GM23338 (cell line): ENCODE results near the gene XPNPEP3. TPM values are rescaled to one million over a fixed set of nuclear protein-coding genes. Genes with fewer than 3 reads are reported as not detected.

ENCODE experiments used
- ATAC-seq: fragments of 200-7000 bp; cut with Tn5 transposase; 3 replicates; pipeline ENCODE4 v1.9.1; 2020
- DNase-seq: peaks from one replicate; pipeline ENCODE4 v3.0.0-alpha.2; 2015; ENCODE audit warnings: low spot score
- H2AFZ ChIP-seq: fragments of 200-600 bp; sonication (generic); 2 replicates; pipeline ENCODE4 v1.8.0; 2016; ENCODE audit warnings: antibody characterized with exemption, mild to moderate bottlenecking, moderate library complexity
- H3F3A ChIP-seq: fragments of 200-600 bp; sonication (generic); replicated peaks from 2 replicates; pipeline ENCODE4 v1.8.0; 2017; ENCODE audit warnings: antibody characterized with exemption, mixed run types, low read depth
- H3K27ac ChIP-seq: fragments of 200-600 bp; sonication (generic); 2 replicates; pipeline ENCODE4 v1.6.1; 2016; ENCODE audit warnings: low read depth
- H3K27me3 ChIP-seq: fragments of 200-600 bp; sonication (generic); 2 replicates; pipeline ENCODE4 v1.8.0; 2016; ENCODE audit warnings: mild to moderate bottlenecking, mixed run types, moderate library complexity; ENCODE audit not compliant: insufficient read depth
- H3K36me3 ChIP-seq: fragments of 200-600 bp; sonication (generic); 2 replicates; pipeline ENCODE4 v1.8.0; 2016; ENCODE audit warnings: mild to moderate bottlenecking; ENCODE audit not compliant: insufficient read depth
- H3K4me1 ChIP-seq: fragments of 200-600 bp; sonication (generic); 2 replicates; pipeline ENCODE4 v1.8.0; 2016; ENCODE audit warnings: mild to moderate bottlenecking, moderate library complexity; ENCODE audit not compliant: insufficient read depth
- H3K4me2 ChIP-seq: fragments of 200-600 bp; sonication (generic); 2 replicates; pipeline ENCODE4 v1.7.1; 2017; ENCODE audit warnings: mixed run types
- H3K4me3 ChIP-seq: fragments of 200-600 bp; sonication (generic); 2 replicates; pipeline ENCODE4 v1.6.1; 2016; ENCODE audit warnings: mixed run types
- H3K79me2 ChIP-seq: fragments of 200-600 bp; sonication (generic); replicated peaks from 2 replicates; pipeline ENCODE4 v1.8.0; 2017; ENCODE audit warnings: mild to moderate bottlenecking; ENCODE audit not compliant: insufficient read depth
- H3K9me2 ChIP-seq: fragments of 200-600 bp; sonication (generic); 2 replicates; pipeline ENCODE4 v1.8.0; 2017; ENCODE audit not compliant: insufficient read depth
- H4K20me1 ChIP-seq: fragments of 200-600 bp; sonication (generic); replicated peaks from 2 replicates; pipeline ENCODE4 v1.8.0; 2017; ENCODE audit warnings: mild to moderate bottlenecking; ENCODE audit not compliant: insufficient read depth
- H3K27ac Mint-ChIP-seq: 2 replicates; pipeline ENCODE4 v1.8.0; 2020; ENCODE audit warnings: inconsistent platforms, mild to moderate bottlenecking, moderate library complexity, mixed read lengths
- H3K27me3 Mint-ChIP-seq: 3 replicates; pipeline ENCODE4 v1.8.0; 2022; ENCODE audit warnings: low read depth, mild to moderate bottlenecking, moderate library complexity, mixed read lengths, inconsistent platforms; ENCODE audit not compliant: insufficient read depth, poor library complexity
- H3K36me3 Mint-ChIP-seq: 3 replicates; pipeline ENCODE4 v1.8.0; 2021; ENCODE audit warnings: low read depth, mild to moderate bottlenecking, inconsistent platforms, moderate library complexity, mixed read lengths
- H3K4me1 Mint-ChIP-seq: 3 replicates; pipeline ENCODE4 v1.8.0; 2020; ENCODE audit warnings: mild to moderate bottlenecking, inconsistent platforms, mixed read lengths
- H3K4me3 Mint-ChIP-seq: 3 replicates; pipeline ENCODE4 v1.8.0; 2021; ENCODE audit warnings: moderate library complexity, mild to moderate bottlenecking, inconsistent platforms, mixed read lengths
- H3K9me3 Mint-ChIP-seq: 3 replicates; pipeline ENCODE4 v1.8.0; 2020; ENCODE audit warnings: moderate library complexity, mild to moderate bottlenecking, inconsistent platforms, mixed read lengths
- CREB1 ChIP-seq: fragments of 250-450 bp; sonication (Bioruptor Pico); IDR thresholded peaks from 2 replicates; pipeline ENCODE4 v1.5.0; 2020; ENCODE audit warnings: low read depth, mild to moderate bottlenecking, moderate library complexity
- ETS1 ChIP-seq: IDR thresholded peaks from 2 replicates; pipeline ENCODE4 v1.6.1; 2016; ENCODE audit warnings: antibody characterized with exemption
- EZH2 ChIP-seq: fragments of 200-600 bp; sonication (generic); IDR thresholded peaks from one replicate; pipeline ENCODE4 v1.8.0; 2017; ENCODE audit warnings: antibody characterized with exemption, mild to moderate bottlenecking, low read depth; ENCODE audit not compliant: unreplicated experiment
- EZH2phosphoT487 ChIP-seq: fragments of 200-600 bp; sonication (generic); IDR thresholded peaks from one replicate; pipeline ENCODE4 v1.8.1; 2018; ENCODE audit warnings: antibody characterized with exemption; ENCODE audit not compliant: unreplicated experiment
- JUNB ChIP-seq: IDR thresholded peaks from one replicate; pipeline ENCODE4 v1.6.1; 2016; ENCODE audit warnings: antibody characterized with exemption; ENCODE audit not compliant: unreplicated experiment
- NANOG ChIP-seq: IDR thresholded peaks from 2 replicates; pipeline ENCODE4 v1.6.1; 2016; ENCODE audit warnings: antibody characterized with exemption, borderline replicate concordance
- POLR2AphosphoS5 ChIP-seq: IDR thresholded peaks from 2 replicates; pipeline ENCODE4 v1.6.1; 2016; ENCODE audit warnings: antibody characterized with exemption, low read depth
- STAT1 ChIP-seq: IDR thresholded peaks from one replicate; pipeline ENCODE4 v1.6.1; 2016; ENCODE audit warnings: antibody characterized with exemption; ENCODE audit not compliant: unreplicated experiment
- ZNF114 ChIP-seq: fragments of 250-450 bp; sonication (Bioruptor Pico); IDR thresholded peaks from 2 replicates; pipeline ENCODE4 v1.5.0; 2020; ENCODE audit warnings: mild to moderate bottlenecking, moderate library complexity
- ZNF331 ChIP-seq: fragments of 250-450 bp; sonication (Bioruptor Pico); IDR thresholded peaks from 2 replicates; pipeline ENCODE4 v1.5.0; 2020; ENCODE audit warnings: low read depth, mild to moderate bottlenecking, moderate library complexity
- polyA plus RNA-seq: library from polyadenylated mRNA; unstranded; fragments of >200 nt; fragmentation: Nextera tagmentation; extraction: Ambion mirVana; gene quantifications from 2 replicates; pipeline ENCODE4 v1.2.1, GENCODE V29; 2016
- total RNA-seq: library from RNA; depleted of rRNA; stranded (reverse); fragments of >200 nt; shearing (Covaris generic); gene quantifications from 2 replicates; pipeline ENCODE4 v1.2.3, GENCODE V29; 2014
- TF ChIP-seq, protein P1 (sequence below): fragments of 250-450 bp; sonication (Bioruptor Pico); IDR thresholded peaks from 2 replicates; pipeline ENCODE4 v1.5.0; 2020; ENCODE audit warnings: mild to moderate bottlenecking, moderate library complexity
- TF ChIP-seq, protein P2 (sequence below): IDR thresholded peaks from one replicate; pipeline ENCODE4 v1.6.1; 2018; ENCODE audit warnings: antibody characterized with exemption; ENCODE audit not compliant: unreplicated experiment

The XPNPEP3 gene
- total and polyA plus RNA-seq, 2 experiments from 2014 or later = 11.6 to 19.5 TPM

- H3K4me1 ChIP-seq = no peaks in the 10 kb centered on the region
- Mint-ChIP-seq H3K27me3 (peaks cover 3% of the 10 kb centered on the region), H3K27ac (no peak overlapping the region), H3K4me1 (no peaks in the 10 kb centered on the region), H3K36me3 (no peaks in the 10 kb centered on the region; the same call in 2 of the 3 replicates), H3K9me3 (no peaks in the 10 kb centered on the region), H3K4me3 (no peak overlapping the region)
- no peak overlapping the region for H3K4me2 ChIP-seq
- no peaks in the 10 kb centered on the region for H4K20me1 ChIP-seq
- no peak overlapping the region for H3K4me3 ChIP-seq
- no peaks in the 10 kb centered on the region for H3K36me3 ChIP-seq
- no peaks in the 10 kb centered on the region for H3F3A ChIP-seq
- TF ChIP-seq EZH2 (no peak), CREB1 (CRISPR knock-in tag) (no peak)
- DNase-seq (no peak), ATAC-seq (no peak)
- H3K27ac ChIP-seq = no peak overlapping the region
- H3K79me2 ChIP-seq = no peaks in the 10 kb centered on the region
- no peaks in the 10 kb centered on the region for H3K9me2 ChIP-seq
- no peak overlapping the region for H2AFZ ChIP-seq
- no peaks in the 10 kb centered on the region for H3K27me3 ChIP-seq
Observed at GRCh38 chr22:40932396-40932795, 75.4 kb downstream of the XPNPEP3 start.

- no peak for DNase-seq
- no peaks in the 10 kb centered on the region for H3F3A ChIP-seq
- H3K4me3 Mint-ChIP-seq = no peak overlapping the region
- ATAC-seq = no peak
- H3K4me1 ChIP-seq = no peaks in the 10 kb centered on the region
- no peaks in the 10 kb centered on the region for H3K79me2 ChIP-seq
- no peak overlapping the region for H3K4me2 ChIP-seq
- H3K36me3 ChIP-seq = no peaks in the 10 kb centered on the region
- H3K27me3 ChIP-seq = no peaks in the 10 kb centered on the region
- H3K9me3 Mint-ChIP-seq = no peaks in the 10 kb centered on the region
- H3K27ac ChIP-seq = no peak overlapping the region
- no peaks in the 10 kb centered on the region for H4K20me1 ChIP-seq
- no peaks in the 10 kb centered on the region for H3K36me3 Mint-ChIP-seq
- H3K27me3 Mint-ChIP-seq = peaks cover 2% of the 10 kb centered on the region
- H3K4me1 Mint-ChIP-seq = no peaks in the 10 kb centered on the region
- no peak overlapping the region for H3K4me3 ChIP-seq
- H3K27ac Mint-ChIP-seq = no peak overlapping the region
- H3K9me2 ChIP-seq = no peaks in the 10 kb centered on the region
- no peak overlapping the region for H2AFZ ChIP-seq
- TF ChIP-seq, protein P1, sequence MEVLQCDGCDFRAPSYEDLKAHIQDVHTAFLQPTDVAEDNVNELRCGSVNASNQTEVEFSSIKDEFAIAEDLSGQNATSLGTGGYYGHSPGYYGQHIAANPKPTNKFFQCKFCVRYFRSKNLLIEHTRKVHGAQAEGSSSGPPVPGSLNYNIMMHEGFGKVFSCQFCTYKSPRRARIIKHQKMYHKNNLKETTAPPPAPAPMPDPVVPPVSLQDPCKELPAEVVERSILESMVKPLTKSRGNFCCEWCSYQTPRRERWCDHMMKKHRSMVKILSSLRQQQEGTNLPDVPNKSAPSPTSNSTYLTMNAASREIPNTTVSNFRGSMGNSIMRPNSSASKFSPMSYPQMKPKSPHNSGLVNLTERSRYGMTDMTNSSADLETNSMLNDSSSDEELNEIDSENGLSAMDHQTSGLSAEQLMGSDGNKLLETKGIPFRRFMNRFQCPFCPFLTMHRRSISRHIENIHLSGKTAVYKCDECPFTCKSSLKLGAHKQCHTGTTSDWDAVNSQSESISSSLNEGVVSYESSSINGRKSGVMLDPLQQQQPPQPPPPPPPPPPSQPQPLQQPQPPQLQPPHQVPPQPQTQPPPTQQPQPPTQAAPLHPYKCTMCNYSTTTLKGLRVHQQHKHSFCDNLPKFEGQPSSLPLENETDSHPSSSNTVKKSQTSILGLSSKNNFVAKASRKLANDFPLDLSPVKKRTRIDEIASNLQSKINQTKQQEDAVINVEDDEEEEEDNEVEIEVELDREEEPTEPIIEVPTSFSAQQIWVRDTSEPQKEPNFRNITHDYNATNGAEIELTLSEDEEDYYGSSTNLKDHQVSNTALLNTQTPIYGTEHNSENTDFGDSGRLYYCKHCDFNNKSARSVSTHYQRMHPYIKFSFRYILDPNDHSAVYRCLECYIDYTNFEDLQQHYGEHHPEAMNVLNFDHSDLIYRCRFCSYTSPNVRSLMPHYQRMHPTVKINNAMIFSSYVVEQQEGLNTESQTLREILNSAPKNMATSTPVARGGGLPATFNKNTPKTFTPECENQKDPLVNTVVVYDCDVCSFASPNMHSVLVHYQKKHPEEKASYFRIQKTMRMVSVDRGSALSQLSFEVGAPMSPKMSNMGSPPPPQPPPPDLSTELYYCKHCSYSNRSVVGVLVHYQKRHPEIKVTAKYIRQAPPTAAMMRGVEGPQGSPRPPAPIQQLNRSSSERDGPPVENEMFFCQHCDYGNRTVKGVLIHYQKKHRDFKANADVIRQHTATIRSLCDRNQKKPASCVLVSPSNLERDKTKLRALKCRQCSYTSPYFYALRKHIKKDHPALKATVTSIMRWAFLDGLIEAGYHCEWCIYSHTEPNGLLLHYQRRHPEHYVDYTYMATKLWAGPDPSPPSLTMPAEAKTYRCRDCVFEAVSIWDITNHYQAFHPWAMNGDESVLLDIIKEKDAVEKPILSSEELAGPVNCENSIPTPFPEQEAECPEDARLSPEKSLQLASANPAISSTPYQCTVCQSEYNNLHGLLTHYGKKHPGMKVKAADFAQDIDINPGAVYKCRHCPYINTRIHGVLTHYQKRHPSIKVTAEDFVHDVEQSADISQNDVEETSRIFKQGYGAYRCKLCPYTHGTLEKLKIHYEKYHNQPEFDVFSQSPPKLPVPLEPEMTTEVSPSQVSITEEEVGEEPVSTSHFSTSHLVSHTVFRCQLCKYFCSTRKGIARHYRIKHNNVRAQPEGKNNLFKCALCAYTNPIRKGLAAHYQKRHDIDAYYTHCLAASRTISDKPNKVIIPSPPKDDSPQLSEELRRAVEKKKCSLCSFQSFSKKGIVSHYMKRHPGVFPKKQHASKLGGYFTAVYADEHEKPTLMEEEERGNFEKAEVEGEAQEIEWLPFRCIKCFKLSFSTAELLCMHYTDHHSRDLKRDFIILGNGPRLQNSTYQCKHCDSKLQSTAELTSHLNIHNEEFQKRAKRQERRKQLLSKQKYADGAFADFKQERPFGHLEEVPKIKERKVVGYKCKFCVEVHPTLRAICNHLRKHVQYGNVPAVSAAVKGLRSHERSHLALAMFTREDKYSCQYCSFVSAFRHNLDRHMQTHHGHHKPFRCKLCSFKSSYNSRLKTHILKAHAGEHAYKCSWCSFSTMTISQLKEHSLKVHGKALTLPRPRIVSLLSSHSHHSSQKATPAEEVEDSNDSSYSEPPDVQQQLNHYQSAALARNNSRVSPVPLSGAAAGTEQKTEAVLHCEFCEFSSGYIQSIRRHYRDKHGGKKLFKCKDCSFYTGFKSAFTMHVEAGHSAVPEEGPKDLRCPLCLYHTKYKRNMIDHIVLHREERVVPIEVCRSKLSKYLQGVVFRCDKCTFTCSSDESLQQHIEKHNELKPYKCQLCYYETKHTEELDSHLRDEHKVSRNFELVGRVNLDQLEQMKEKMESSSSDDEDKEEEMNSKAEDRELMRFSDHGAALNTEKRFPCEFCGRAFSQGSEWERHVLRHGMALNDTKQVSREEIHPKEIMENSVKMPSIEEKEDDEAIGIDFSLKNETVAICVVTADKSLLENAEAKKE (CRISPR knock-in tag) = no peak
- no peak for TF ChIP-seq NANOG
- TF ChIP-seq EZH2phosphoT487 = no peak
- no peak for TF ChIP-seq ZNF331
- TF ChIP-seq, protein P2, sequence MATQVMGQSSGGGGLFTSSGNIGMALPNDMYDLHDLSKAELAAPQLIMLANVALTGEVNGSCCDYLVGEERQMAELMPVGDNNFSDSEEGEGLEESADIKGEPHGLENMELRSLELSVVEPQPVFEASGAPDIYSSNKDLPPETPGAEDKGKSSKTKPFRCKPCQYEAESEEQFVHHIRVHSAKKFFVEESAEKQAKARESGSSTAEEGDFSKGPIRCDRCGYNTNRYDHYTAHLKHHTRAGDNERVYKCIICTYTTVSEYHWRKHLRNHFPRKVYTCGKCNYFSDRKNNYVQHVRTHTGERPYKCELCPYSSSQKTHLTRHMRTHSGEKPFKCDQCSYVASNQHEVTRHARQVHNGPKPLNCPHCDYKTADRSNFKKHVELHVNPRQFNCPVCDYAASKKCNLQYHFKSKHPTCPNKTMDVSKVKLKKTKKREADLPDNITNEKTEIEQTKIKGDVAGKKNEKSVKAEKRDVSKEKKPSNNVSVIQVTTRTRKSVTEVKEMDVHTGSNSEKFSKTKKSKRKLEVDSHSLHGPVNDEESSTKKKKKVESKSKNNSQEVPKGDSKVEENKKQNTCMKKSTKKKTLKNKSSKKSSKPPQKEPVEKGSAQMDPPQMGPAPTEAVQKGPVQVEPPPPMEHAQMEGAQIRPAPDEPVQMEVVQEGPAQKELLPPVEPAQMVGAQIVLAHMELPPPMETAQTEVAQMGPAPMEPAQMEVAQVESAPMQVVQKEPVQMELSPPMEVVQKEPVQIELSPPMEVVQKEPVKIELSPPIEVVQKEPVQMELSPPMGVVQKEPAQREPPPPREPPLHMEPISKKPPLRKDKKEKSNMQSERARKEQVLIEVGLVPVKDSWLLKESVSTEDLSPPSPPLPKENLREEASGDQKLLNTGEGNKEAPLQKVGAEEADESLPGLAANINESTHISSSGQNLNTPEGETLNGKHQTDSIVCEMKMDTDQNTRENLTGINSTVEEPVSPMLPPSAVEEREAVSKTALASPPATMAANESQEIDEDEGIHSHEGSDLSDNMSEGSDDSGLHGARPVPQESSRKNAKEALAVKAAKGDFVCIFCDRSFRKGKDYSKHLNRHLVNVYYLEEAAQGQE = no peak
- no peak for TF ChIP-seq POLR2AphosphoS5
- no peak for TF ChIP-seq ETS1
- TF ChIP-seq CREB1 (CRISPR knock-in tag) = no peak
- TF ChIP-seq STAT1 = no peak
- TF ChIP-seq JUNB = no peak
- TF ChIP-seq ZNF114 (CRISPR knock-in tag) = no peak
Observed at GRCh38 chr22:40939202-40939601, 82.3 kb downstream of the XPNPEP3 start.
